HG03469 (cell line): ENCODE data around the gene KRTAP12-4.
"Not testable (repeated sequence)": the region's sequence is repeated elsewhere in the genome, so short reads cannot be mapped to it uniquely, and the experiment has no call there.

Experiments used
- ATAC-seq: cut with Tn5 transposase; IDR thresholded peaks from one replicate; pipeline ENCODE4 v1.9.1; 2021; ENCODE audit warnings: mild to moderate bottlenecking, moderate library complexity, moderate number of reproducible peaks; ENCODE audit not compliant: unreplicated experiment

The KRTAP12-4 gene

DNA sequence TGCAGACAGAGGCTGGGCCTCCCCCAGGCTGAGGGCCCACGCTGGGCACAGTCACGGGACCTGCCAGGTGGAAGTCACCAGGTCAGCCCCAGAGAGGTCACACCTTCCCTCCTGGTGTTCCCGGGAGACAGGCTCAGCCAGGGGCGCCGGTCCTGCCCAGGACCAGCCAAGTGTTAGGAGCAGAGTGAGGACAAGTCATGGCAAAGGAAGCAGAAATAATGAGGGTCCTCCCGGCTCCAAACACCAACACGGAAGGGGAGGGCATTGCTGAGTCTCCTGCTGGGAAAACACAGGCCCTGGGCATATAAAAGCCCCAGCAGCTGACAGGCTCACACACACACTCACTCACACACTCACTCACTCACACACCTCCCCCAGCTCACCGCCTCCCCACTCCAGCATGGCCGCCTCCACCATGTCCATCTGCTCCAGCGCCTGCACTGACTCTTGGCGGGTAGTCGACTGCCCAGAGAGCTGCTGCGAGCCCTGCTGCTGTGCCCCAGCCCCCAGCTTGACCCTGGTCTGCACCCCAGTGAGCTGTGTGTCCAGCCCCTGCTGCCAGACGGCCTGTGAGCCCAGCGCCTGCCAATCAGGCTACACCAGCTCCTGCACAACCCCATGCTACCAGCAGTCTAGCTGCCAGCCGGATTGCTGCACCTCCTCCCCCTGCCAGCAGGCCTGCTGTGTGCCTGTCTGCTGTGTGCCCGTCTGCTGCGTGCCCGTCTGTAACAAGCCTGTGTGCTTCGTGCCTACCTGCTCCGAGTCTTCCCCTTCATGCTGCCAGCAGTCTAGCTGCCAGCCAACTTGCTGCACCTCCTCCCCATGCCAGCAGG, 17.2 kb downstream of the KRTAP12-4 start, which contains the start of gene KRTAP10-10:
Gene KRTAP10-10, plus strand, starts transcription at position 339 of the 833 bp plus-strand sequence. Its CDS starts 62 bp downstream, at position 401.
- no peak for ATAC-seq

DNA sequence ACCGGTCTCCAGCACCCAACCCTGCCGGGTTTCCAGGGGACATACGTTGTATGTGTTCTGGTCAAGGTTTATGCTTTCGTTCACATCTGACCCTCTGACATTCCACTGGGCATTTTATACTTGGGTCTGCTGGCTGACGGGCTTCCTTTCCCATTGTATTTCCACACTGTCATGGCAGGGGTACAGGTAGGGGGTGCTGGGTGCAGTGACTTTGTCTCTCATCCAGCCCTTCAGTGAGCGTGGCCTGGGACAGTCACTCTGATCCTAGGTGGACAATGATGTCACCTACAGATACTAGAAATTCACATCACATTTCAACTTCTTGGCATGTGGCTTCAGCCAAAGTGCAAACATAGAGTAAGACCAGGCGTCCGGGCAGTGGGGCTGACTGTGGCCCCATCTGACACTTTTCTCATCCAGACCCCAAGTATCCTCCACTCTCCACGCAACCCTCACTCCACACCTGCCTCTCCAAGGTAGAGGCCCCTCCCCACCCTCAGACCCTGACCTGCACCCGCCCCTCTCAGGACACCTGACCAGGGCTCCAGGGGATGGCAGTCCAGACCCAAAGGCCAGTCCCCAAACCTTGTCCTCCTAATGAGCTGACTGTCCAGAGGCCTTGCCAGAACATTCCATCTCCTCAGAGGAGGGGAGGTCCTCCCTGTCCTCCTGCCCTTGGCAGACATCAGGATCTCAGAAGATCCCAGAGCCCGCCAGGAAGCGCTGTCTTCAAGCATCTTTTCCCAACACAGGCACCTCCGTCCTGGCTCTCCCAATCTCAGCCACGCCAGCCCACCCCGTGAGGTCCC, 18.0 kb downstream of the KRTAP12-4 start:
- ATAC-seq, result no peak

DNA sequence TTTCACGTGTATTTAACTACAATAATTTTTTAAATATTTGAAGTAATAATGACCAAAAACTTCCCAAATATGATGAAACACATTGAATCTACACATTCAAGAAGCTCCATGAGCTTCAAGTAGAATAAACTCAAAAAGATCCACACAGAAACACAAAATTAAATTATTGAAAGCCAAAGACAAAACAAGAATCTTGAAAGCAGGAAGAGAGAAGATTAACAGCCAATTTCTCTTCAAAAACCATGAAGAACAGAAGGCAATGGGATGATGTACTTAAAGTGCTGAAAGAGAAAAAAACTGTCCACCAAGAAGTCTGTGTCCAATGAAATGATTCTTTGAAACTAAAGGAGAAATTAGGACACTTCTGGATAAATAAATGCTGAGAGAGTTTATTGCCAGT, 22.4 kb downstream of the KRTAP12-4 start:
- no peak for ATAC-seq

GRCh38 chr21:44630440-44630839, 24.0 kb downstream of the KRTAP12-4 start:
- ATAC-seq, result no peak

DNA sequence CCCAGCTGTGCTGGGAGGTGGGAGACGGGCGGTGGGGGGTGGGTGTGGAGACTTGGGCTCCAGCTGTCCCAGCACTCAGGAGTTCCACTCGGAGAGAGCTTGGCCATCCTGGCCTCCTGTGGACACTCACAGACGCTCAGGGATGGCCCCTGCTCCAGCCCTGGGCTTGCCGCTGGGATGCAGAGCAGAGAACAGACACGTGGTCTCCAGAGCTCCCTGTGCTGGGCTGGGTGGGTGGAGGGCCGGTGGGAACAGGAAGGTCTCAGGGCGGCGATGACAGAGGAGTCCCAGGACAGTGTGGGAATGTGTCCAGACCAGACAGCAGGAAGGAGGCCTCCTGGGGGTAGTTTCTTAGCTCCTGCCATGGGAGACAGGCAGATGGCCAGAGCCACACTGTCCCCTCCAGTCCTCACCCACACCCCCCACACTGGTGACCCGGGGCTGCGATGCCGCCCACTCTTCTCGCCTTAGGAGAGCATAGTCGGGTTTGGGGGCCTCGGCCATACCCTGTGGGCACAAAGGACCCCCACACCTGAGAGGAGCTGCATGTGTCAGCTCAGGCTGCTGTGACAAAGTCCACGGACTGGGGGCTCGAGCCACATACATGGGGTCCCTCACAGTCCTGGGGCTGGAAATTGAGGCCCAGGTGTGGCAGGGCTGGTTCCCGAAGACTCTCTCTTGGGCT, 25.6 kb downstream of the KRTAP12-4 start:
- no peak for ATAC-seq

DNA sequence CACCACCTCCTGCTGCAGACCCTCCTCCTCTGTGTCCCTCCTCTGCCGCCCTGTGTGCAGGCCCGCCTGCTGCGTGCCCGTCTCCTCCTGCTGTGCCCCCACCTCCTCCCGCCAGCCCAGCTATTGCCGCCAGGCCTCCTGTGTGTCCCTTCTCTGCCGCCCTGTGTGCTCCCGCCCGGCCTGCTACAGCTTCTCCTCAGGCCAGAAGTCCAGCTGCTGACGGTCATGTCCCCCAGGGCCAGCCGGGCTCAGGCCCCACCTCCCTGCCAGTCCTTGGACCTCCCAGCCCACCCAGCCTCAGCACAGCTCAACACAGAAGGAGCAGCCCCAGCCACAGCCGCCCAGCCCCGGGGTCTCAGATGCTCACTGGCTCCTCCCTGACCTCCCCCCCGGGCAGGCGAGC, 26.6 kb downstream of the KRTAP12-4 start:
- ATAC-seq, result not testable (repeated sequence)

- not testable (repeated sequence) for ATAC-seq
Measured at GRCh38 chr21:44627181-44627822, 27.2 kb downstream of the KRTAP12-4 start.

DNA sequence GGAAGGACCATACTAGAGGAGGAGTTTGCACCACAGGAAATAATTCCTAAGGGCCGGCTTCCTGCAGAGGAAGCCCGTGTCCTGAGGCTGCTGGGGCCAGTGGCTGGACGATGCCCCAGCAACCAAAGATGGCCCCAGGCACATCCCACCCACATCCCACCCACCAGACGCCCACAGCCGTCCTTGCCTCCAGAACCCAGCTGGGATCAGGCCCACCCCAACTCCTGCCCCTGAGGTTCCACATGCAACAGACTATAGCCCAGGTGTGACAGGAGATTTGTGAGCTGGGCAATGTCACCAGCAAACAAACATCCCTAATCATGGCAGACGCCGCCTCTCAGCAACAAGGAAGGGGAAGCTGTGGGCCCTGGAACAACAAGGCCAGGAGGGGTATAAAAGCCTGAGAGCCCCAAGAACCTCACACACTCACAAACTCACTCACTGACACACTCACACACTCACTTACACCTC, 27.8 kb downstream of the KRTAP12-4 start, which contains the start of gene KRTAP10-9:
Gene KRTAP10-9, plus strand, starts transcription at position 421 of the 471 bp plus-strand sequence. CDS start 79 bp downstream, outside the sequence.
- ATAC-seq, result no peak

- no peak for ATAC-seq
Measured at GRCh38 chr21:44626262-44626661, 28.2 kb downstream of the KRTAP12-4 start.

DNA sequence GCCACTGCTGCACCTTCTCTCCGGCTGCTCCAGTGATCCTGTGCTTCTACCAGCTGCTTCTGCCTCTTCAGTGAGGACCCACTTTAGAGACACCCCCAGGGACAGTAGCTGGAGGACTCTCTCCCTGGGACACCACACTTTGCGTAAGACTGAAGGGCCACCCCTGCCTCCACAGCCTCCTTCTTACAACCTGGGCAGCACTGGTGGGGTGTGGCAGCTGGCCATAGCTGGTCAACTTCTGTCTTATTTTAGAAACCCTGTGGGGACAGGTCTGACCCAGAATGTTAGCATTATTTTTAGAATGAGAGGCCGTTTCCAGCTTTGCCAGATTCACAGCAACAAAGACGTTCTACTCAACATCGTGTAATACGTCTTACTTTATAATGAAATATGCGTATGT, 28.7 kb downstream of the KRTAP12-4 start:
- ATAC-seq, result no peak

DNA sequence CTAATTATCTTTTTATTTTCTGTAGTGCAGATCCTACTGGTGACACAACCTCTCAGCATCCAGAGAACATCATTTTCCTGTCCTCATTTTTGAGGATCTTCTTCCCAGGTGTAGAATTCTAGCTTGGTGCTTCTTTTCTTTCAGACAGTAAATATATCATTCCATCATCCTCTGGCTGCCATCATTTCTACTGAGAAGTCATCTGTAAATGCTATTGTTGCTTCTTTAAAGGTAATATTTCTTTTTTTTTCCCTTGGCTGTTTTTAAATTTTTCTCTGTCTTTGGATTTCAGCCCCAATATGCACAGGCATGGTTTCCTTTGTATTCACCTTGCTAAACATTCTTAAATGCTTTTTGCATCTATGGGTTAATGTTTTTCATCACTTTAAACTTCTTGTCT, 30.9 kb downstream of the KRTAP12-4 start:
- ATAC-seq, result no peak

- ATAC-seq, result no peak
Measured at GRCh38 chr21:44619886-44620285, 34.6 kb downstream of the KRTAP12-4 start.

- ATAC-seq, result no peak
Measured at GRCh38 chr21:44618909-44619308, 35.5 kb downstream of the KRTAP12-4 start.

GRCh38 chr21:44618504-44618903, 36.0 kb downstream of the KRTAP12-4 start:
- no peak for ATAC-seq

GRCh38 chr21:44617071-44617501, 37.4 kb downstream of the KRTAP12-4 start:
- no peak for ATAC-seq

GRCh38 chr21:44616591-44616926, 37.9 kb downstream of the KRTAP12-4 start:
- ATAC-seq, result no peak

DNA sequence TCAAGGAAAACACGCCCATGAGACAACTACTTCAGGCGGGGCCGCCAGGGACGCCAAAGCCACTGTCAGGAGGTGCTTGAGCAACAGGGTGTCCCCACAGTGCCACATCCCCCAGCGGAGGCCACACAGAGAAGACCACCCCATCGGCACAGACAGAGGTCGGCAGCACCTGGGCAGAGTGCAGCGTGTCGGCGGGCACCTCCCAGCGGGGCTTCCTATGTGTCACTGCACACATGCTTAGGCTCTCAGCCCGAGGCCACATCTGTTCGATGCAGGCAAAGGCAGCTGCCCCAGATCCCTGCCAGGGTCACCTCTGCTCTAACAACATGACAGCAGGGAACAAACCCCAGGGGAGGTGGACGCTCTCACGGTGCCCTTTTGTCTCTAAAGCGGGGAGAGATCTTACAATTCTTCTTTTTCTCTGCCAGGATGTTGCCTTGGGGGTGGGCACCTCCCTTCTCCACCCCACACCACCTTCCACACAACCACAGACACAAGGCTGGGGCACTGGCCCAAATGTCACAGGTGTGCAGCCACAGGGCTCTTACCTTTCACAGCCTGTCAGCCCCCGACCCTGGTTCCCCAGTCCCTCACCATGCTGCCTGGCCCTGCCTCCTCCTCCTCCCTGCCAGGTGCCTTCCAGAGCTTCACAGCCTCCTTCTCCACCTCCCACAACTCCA, 38.4 kb downstream of the KRTAP12-4 start:
- no peak for ATAC-seq

DNA sequence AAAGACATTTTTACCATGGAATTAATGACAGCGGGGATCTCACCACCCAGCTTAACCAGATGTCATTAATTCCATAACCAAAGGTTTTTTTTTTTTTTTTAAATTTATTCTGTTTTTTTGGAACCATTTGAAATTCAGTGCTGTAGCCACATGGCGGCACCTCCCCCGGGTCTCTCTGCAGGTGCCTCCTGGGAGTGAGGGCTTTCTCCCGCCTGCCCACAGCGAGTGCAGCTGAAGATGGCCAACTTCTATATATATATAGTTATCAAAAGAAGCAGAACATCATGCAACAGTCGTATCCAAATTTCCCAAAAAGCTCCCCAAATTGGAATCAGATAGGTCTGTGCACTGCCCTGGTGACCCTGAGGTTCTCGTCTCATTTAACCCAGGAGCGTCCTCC, 39.0 kb downstream of the KRTAP12-4 start:
- ATAC-seq, result no peak

DNA sequence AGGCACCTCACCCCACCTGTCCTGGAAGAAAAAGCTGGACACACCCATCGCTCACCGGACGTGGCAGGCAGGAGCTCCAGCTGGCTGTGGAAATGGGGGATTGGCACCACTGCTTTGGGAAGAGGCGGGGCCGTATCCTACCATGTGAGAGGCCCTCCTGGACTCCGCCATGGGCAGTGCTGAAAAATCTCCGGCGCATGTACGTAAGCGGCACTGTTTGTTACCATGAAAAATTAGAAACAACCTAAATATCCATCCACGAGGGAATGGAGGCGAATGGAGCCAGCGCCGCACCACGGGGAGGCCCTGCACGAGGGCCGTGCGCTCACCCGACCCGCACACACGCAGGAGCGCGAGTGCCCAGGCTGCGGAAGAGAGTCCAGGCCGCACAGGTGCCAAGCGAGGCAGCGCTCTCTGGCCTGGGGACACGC, 39.5 kb downstream of the KRTAP12-4 start:
- no peak for ATAC-seq

DNA sequence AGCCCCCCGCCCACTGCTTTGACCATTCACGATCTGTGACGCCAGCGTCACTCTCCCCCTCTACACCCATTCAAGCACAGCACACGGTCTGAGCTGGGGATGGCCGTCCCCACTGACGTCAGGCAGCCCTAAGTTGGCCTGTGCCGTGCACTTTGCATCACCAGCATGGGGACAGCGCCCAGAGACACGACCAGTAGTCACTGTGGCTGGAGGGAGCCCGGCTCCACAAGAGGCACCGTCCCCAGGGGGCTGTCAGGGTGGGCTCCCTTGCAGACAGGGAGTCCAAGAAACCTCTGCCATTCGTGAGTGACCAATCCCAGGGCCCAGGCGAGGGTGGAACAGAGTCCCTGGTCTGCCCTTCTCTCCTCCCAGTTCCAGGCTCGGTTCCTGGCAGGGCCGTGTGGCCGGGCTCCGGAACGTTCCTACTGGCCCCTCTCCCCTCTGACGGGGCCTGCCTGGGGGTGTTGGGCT, 40.3 kb downstream of the KRTAP12-4 start:
- ATAC-seq, result no peak
